PC-3 (cell line): ENCODE data around the gene RUFY2. TPM values are rescaled to one million over a fixed set of nuclear protein-coding genes. Genes with fewer than 3 reads are reported as not detected.

Experiments
- ATAC-seq: fragments of 200-7000 bp; cut with Tn5 transposase; 2 replicates; pipeline ENCODE4 v1.9.1; 2020; ENCODE audit warnings: mild to moderate bottlenecking, moderate library complexity
- BruUV-seq: library from RNA; stranded (reverse); fragments of 400-500 nt; replicated peaks from 2 replicates; lab custom pipeline; 2021; lab: Mats Ljungman, UMichigan
- CTCF ChIA-PET: fragments of 300-600 bp; sonication (Branson Sonifier 250); formaldehyde crosslinking; loops from one replicate; lab custom pipeline; 2022; ENCODE audit warnings: antibody characterized with exemption; lab: Charles Lee
- POLR2A ChIA-PET: fragments of 300-600 bp; sonication (Branson Sonifier 250); formaldehyde crosslinking; loops from one replicate; lab custom pipeline; 2022; ENCODE audit warnings: antibody characterized with exemption; ENCODE audit not compliant: unreplicated experiment; lab: Charles Lee
- DNase-seq: peaks from one replicate; pipeline ENCODE4 v3.0.0-alpha.2; 2015
- H2AFZ ChIP-seq: fragments of 300-600 bp; sonication (generic); 2 replicates; pipeline ENCODE4 v1.6.0; 2016; ENCODE audit warnings: antibody characterized with exemption, low read length
- H3F3A ChIP-seq: fragments of 300-600 bp; sonication (generic); one replicate; pipeline ENCODE4 v1.6.0; 2017; ENCODE audit warnings: antibody characterized with exemption, low read length, control low read depth, mild to moderate bottlenecking; ENCODE audit not compliant: unreplicated experiment
- H3K27ac ChIP-seq: fragments of 300-600 bp; sonication (generic); 2 replicates; pipeline ENCODE4 v1.5.1; 2016; ENCODE audit warnings: mild to moderate bottlenecking, low read length
- H3K27me3 ChIP-seq: fragments of 300-600 bp; sonication (generic); 2 replicates; pipeline ENCODE4 v1.6.1; 2016; ENCODE audit warnings: low read length, mixed read lengths
- H3K36me3 ChIP-seq: fragments of 300-600 bp; sonication (generic); 2 replicates; pipeline ENCODE4 v1.6.1; 2016; ENCODE audit warnings: low read depth, mixed run types, low read length, mixed read lengths
- H3K4me1 ChIP-seq: fragments of 300-600 bp; sonication (generic); 2 replicates; pipeline ENCODE4 v1.5.1; 2016; ENCODE audit warnings: low read length; ENCODE audit not compliant: insufficient read depth
- H3K4me2 ChIP-seq: fragments of 300-600 bp; sonication (generic); 2 replicates; pipeline ENCODE4 v1.6.0; 2016; ENCODE audit warnings: low read length
- H3K4me3 ChIP-seq: fragments of 300-600 bp; sonication (generic); 2 replicates; pipeline ENCODE4 v1.5.1; 2016; ENCODE audit warnings: mild to moderate bottlenecking, low read length, mixed read lengths
- H3K79me2 ChIP-seq: fragments of 300-600 bp; sonication (generic); 2 replicates; pipeline ENCODE4 v1.6.1; 2017; ENCODE audit warnings: low read length, mixed read lengths
- H3K9ac ChIP-seq: fragments of 300-600 bp; sonication (generic); 2 replicates; pipeline ENCODE4 v1.6.0; 2016; ENCODE audit warnings: mild to moderate bottlenecking, low read length
- H3K9me2 ChIP-seq: fragments of 300-600 bp; sonication (generic); replicated peaks from 2 replicates; pipeline ENCODE4 v1.6.1; 2016; ENCODE audit warnings: mixed run types, low read length, mixed read lengths
- H3K9me3 ChIP-seq: fragments of 300-600 bp; sonication (generic); 2 replicates; pipeline ENCODE4 v1.6.1; 2016; ENCODE audit warnings: low read length, mixed read lengths
- H4K20me1 ChIP-seq: fragments of 300-600 bp; sonication (generic); 2 replicates; pipeline ENCODE4 v1.6.1; 2016; ENCODE audit warnings: low read length, mixed read lengths
- EZH2 ChIP-seq: fragments of 300-600 bp; sonication (generic); IDR thresholded peaks from one replicate; pipeline ENCODE4 v1.6.1; 2017; ENCODE audit warnings: antibody characterized with exemption, mild to moderate bottlenecking, low read length; ENCODE audit not compliant: unreplicated experiment
- EZH2phosphoT487 ChIP-seq: fragments of 300-600 bp; sonication (generic); IDR thresholded peaks from 2 replicates; pipeline ENCODE4 v1.6.1; 2018; ENCODE audit warnings: mild to moderate bottlenecking, antibody characterized with exemption, low read length, borderline replicate concordance
- intact Hi-C: fragments of 100-400 bp; cut with micrococcal nuclease; formaldehyde crosslinking; loops from 2 replicates; pipeline ENCODE4 v1.9.0; 2023
- total RNA-seq: library from RNA; depleted of rRNA; stranded (reverse); fragments of >200 nt; gene quantifications from 2 replicates; pipeline ENCODE4 v1.2.3, GENCODE V29; 2014
- TF ChIP-seq, protein P1 (sequence below): fragments of 300-600 bp; sonication (generic); conservative IDR thresholded peaks from 2 replicates; pipeline ENCODE4 v1.5.1; 2017; ENCODE audit warnings: antibody characterized with exemption, low read depth, mild to moderate bottlenecking, low read length

Gene RUFY2
- total RNA-seq, 1 experiment from 2014 or later, result 18.3 TPM

DNA sequence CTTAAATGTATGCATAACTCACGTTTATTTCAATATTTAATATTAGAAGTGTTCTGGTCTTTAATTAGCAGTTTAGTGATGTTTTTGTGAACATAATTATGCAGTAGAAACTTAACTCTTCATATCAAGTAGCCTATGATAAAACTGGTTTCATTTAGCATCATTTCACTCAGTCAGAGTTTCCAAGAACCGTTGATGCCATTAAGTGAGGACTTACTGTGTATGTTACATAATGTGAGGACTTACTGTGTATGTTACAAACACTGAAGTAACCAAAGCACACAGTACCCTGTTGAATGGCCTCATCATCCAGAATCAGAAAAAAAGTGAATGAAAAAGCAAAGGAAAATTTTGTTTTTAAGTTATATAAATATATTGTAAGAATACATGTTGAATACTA lies 41.5 kb downstream of the RUFY2 start:
- POLR2A ChIA-PET, result no interaction called here
- Histone ChIP-seq H3K4me2 (no peak overlapping the region), H3K9ac (no peak overlapping the region), H3K36me3 (peaks cover 13% of the 10 kb centered on the region; the same call in 1 of the 2 replicates), H3K4me3 (no peak overlapping the region), H4K20me1 (no peaks in the 10 kb centered on the region), H3F3A (no peaks in the 10 kb centered on the region), H3K79me2 (no peaks in the 10 kb centered on the region), H3K27ac (no peak overlapping the region), H2AFZ (no peak overlapping the region), H3K4me1 (no peaks in the 10 kb centered on the region), H3K9me2 (no peaks in the 10 kb centered on the region), H3K9me3 (no peaks in the 10 kb centered on the region), H3K27me3 (no peaks in the 10 kb centered on the region)
- BruUV-seq, result no TSS peak
- DNase-seq (no peak), ATAC-seq (no peak)
- TF ChIP-seq, protein P1, sequence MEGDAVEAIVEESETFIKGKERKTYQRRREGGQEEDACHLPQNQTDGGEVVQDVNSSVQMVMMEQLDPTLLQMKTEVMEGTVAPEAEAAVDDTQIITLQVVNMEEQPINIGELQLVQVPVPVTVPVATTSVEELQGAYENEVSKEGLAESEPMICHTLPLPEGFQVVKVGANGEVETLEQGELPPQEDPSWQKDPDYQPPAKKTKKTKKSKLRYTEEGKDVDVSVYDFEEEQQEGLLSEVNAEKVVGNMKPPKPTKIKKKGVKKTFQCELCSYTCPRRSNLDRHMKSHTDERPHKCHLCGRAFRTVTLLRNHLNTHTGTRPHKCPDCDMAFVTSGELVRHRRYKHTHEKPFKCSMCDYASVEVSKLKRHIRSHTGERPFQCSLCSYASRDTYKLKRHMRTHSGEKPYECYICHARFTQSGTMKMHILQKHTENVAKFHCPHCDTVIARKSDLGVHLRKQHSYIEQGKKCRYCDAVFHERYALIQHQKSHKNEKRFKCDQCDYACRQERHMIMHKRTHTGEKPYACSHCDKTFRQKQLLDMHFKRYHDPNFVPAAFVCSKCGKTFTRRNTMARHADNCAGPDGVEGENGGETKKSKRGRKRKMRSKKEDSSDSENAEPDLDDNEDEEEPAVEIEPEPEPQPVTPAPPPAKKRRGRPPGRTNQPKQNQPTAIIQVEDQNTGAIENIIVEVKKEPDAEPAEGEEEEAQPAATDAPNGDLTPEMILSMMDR, result no peak
- TF ChIP-seq EZH2 (no peak), EZH2phosphoT487 (no peak)
- intact Hi-C loops, result no loop called here
- CTCF ChIA-PET, result no interaction called here

DNA sequence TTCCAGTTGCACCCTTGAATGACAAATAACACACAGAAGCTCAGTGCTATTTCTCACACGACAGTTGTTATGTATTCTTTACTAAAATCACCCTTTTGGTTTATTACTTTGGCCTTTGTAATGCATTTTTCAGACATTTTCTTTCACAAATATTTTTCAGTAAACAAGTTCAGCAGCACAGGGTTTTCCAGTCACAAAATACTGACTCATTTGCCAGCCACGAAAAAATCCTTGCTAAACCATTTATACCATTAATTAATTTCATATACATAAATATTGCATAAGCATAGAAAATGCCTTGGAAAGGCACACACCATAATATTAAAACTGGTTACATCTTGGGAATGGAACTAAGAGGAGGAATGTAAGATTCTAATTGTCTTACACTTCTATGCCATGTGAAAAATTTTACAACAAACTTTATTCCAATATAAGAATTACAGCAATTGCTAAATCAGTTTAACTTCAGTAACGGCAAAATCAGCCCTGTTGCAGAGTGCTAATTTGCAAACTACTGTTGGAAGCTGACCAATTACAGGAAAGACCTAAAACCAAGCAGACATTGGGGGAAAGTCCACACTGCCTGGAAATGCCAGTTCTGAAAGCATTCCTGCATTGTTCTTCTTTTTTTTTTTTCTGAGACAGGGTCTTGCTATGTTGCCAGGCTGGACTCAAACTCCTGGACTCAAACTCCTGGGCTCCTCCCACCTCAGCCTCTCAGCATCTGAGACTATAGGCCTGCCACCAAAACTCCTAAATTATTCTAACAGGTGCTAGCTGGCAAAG lies 42.8 kb downstream of the RUFY2 start:
- no TSS peak for BruUV-seq
- peaks cover 10% of the 10 kb centered on the region; the same call in 1 of the 2 replicates for H3K36me3 ChIP-seq
- intact Hi-C loops, result no loop called here
- no peaks in the 10 kb centered on the region for H3K79me2 ChIP-seq
- H3K4me3 ChIP-seq, result no peak overlapping the region
- ChIA-PET CTCF (no interaction called here), POLR2A (no interaction called here)
- no peak for ATAC-seq
- H4K20me1 ChIP-seq, result no peaks in the 10 kb centered on the region
- H3K9ac ChIP-seq, result no peak overlapping the region
- DNase-seq, result no peak
- H2AFZ ChIP-seq, result no peak overlapping the region
- no peaks in the 10 kb centered on the region for H3K9me3 ChIP-seq
- H3K9me2 ChIP-seq, result no peaks in the 10 kb centered on the region
- H3K27ac ChIP-seq, result no peak overlapping the region
- H3F3A ChIP-seq, result no peaks in the 10 kb centered on the region
- H3K4me2 ChIP-seq, result no peak overlapping the region
- H3K27me3 ChIP-seq, result no peaks in the 10 kb centered on the region
- no peaks in the 10 kb centered on the region for H3K4me1 ChIP-seq
- TF ChIP-seq, protein P1, result no peak
- TF ChIP-seq EZH2phosphoT487 (no peak), EZH2 (no peak)

DNA sequence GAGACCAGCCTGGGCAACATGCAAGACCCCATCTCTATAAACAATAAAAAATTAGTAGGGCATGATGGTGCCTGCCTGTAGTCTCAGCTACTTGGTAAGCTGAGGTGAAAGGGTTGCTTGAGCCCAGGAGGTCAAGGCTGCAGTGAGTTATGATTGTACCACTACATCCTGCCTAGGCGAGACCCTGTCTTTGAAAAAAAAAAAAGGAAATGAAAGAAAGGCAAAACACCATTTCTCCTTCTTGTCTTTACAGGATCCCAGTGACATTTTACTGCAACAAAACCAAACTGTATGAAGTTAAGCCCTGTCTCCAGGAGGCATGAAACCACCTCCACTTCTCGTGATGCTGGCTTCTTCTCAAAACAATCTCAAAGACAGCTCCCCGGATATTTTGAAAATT lies 44.5 kb downstream of the RUFY2 start:
- peaks cover 10% of the 10 kb centered on the region; the same call in 1 of the 2 replicates for H3K36me3 ChIP-seq
- no TSS peak for BruUV-seq

More for the DNA sequence above, 44.5 kb downstream of the RUFY2 start:
- no peaks in the 10 kb centered on the region for H3K9me2 ChIP-seq
- no peak for ATAC-seq
- H3K4me1 ChIP-seq, result no peaks in the 10 kb centered on the region
- no peaks in the 10 kb centered on the region for H3K9me3 ChIP-seq
- intact Hi-C loops, result no loop called here
- H3K4me3 ChIP-seq, result no peak overlapping the region
- ChIA-PET CTCF (no interaction called here), POLR2A (no interaction called here)
- H4K20me1 ChIP-seq, result no peaks in the 10 kb centered on the region
- H2AFZ ChIP-seq, result no peak overlapping the region
- no peaks in the 10 kb centered on the region for H3K27me3 ChIP-seq
- H3K79me2 ChIP-seq, result no peaks in the 10 kb centered on the region
- DNase-seq, result no peak
- no peak overlapping the region for H3K4me2 ChIP-seq
- H3K9ac ChIP-seq, result no peak overlapping the region
- H3K27ac ChIP-seq, result no peak overlapping the region
- TF ChIP-seq EZH2 (no peak), EZH2phosphoT487 (no peak)
- TF ChIP-seq, protein P1, result no peak
- H3F3A ChIP-seq, result no peaks in the 10 kb centered on the region
